GM23248 (cell line): Measurements from ENCODE around the gene NIPBL.

Source experiments
- EZH2 ChIP-seq: fragments of 200-600 bp; sonication (generic); IDR thresholded peaks from 2 replicates; pipeline ENCODE4 v1.6.1; 2018; ENCODE audit warnings: antibody characterized with exemption, mild to moderate bottlenecking; ENCODE audit not compliant: insufficient read depth, poor library complexity, severe bottlenecking
- EZH2phosphoT487 ChIP-seq: fragments of 200-600 bp; sonication (generic); IDR thresholded peaks from 2 replicates; pipeline ENCODE4 v1.6.1; 2018; ENCODE audit warnings: antibody characterized with exemption, moderate library complexity, mild to moderate bottlenecking, low read depth; ENCODE audit not compliant: insufficient read depth

GRCh38 chr5:36944024-36944423 lies 67.5 kb downstream of the NIPBL start:
- no peak for TF ChIP-seq EZH2
- no peak for TF ChIP-seq EZH2phosphoT487
